ENCODE measurements around the gene NSUN7.

DNA sequence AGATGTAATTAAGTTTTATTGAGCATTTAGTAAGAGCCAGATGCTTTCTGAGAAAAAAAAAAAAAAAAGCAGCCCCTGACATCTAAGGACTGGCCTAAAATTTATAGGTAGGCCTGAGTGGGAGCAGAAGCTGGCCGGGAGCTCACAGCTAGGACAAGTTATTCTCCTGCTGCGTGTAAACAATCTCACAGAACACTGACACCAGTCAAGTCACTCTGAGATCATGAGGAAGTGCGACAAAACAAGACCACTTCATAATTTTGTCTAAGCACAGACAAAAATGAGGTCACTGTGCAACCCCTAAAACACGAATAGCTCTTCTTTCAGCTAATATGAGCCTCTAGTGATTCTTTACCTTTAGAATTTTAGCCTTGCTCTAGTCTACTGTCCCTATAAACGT, 15.3 kb upstream of the NSUN7 start:
- no peak for TF ChIP-seq CTCF (IDR thresholded peaks at IDR 0.05)
- no peak for TF ChIP-seq POLR2A (IDR thresholded peaks at IDR 0.05)

All from body of pancreas (tissue), 4 donors.